Mucosa of descending colon (tissue), 3 donors: Measurements from ENCODE around the gene WAS. TPM values are rescaled to one million over a fixed set of nuclear protein-coding genes. Genes with fewer than 3 reads are reported as not detected.
A peak's percentile ranks its signal among the peaks of the same experiment; 100 is the strongest.
"Not testable (repeated sequence)": the region's sequence is repeated elsewhere in the genome, so short reads cannot be mapped to it uniquely, and the experiment has no call there.

Experiments
- ATAC-seq: fragments of 200-7000 bp; cut with Tn5 transposase; one replicate; pipeline ENCODE4 v1.9.1; 2020; ENCODE audit warnings: mild to moderate bottlenecking, moderate library complexity
- DNase-seq, 3 donors: peaks; one replicate each; pipeline ENCODE4 v3.0.0-alpha.2; 2020
- H3K36me3 ChIP-seq: fragments of 200-600 bp; one replicate; pipeline ENCODE4 v1.8.0; 2021; ENCODE audit warnings: low read depth, mild to moderate bottlenecking
- H3K4me1 ChIP-seq: fragments of 200-600 bp; one replicate; pipeline ENCODE4 v1.8.0; 2021; ENCODE audit warnings: low read depth, mild to moderate bottlenecking
- H3K4me3 ChIP-seq: fragments of 200-600 bp; one replicate; pipeline ENCODE4 v1.8.0; 2021; ENCODE audit warnings: mild to moderate bottlenecking
- H3K9me3 ChIP-seq: fragments of 200-600 bp; one replicate; pipeline ENCODE4 v1.8.0; 2021; ENCODE audit warnings: mild to moderate bottlenecking
- intact Hi-C, 2 donors: fragments of 100-400 bp; cut with DNase I in 1 of 2; cut with micrococcal nuclease in 1 of 2; formaldehyde crosslinking; loops; one replicate each; pipeline versions ENCODE4 v1.11.0 to v1.11.1; 2022; cut with DNase I, micrococcal nuclease
- total RNA-seq, 3 donors: library from RNA; stranded (reverse); fragmentation: NEBNext Ultra II Directional in 2 of 3; extraction: Animal tissue kit (Norgen Biotek cat#: 25700) in 2 of 3; gene quantifications; one replicate each; pipeline versions ENCODE4 v1.2.1 to v1.2.4, GENCODE V29; 2021 to 2023
- TF ChIP-seq, protein P1 (sequence below): fragments of 200-600 bp; IDR thresholded peaks from one replicate; pipeline ENCODE4 v1.8.0; 2022; ENCODE audit warnings: antibody characterized with exemption, mild to moderate bottlenecking
- donor health status: DM: no; HTN: no; CAD: no; lungs with moderate emphysema.
- donor health status: DM: no; HTN: no; CAD: no.
- donor health status: DM: no; HTN: yes; CAD: no.

The WAS gene
- total RNA-seq, 3 donors from 2014 or later: 4.4 to 8.6 (median 5.3) TPM

DNA sequence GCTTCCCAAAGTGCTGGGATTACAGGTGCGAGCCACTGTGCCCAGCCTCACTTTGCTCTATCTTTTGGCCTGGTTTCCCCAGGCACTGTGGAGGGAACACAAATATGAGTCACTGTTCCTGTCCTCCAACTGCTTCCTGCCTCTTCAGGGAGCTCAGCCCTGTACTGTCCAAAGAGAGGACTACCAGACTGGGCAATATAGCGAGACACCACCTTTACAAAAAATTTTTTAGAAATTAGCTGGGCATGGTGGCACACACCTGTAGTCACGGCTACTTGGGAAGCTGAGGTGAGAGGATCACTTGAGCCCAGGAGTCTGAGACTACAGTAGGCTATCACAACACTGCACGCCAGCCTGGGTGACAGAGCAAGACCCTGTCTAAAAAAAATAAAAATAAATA, 16.9 kb upstream of the WAS start:
- DNase-seq (no peak), ATAC-seq (no peak)
- TF ChIP-seq, protein P1, sequence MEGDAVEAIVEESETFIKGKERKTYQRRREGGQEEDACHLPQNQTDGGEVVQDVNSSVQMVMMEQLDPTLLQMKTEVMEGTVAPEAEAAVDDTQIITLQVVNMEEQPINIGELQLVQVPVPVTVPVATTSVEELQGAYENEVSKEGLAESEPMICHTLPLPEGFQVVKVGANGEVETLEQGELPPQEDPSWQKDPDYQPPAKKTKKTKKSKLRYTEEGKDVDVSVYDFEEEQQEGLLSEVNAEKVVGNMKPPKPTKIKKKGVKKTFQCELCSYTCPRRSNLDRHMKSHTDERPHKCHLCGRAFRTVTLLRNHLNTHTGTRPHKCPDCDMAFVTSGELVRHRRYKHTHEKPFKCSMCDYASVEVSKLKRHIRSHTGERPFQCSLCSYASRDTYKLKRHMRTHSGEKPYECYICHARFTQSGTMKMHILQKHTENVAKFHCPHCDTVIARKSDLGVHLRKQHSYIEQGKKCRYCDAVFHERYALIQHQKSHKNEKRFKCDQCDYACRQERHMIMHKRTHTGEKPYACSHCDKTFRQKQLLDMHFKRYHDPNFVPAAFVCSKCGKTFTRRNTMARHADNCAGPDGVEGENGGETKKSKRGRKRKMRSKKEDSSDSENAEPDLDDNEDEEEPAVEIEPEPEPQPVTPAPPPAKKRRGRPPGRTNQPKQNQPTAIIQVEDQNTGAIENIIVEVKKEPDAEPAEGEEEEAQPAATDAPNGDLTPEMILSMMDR: no peak
- H3K9me3 ChIP-seq: no peaks in the 10 kb centered on the region
- intact Hi-C loops: no loop called here
- no peaks in the 10 kb centered on the region for H3K36me3 ChIP-seq
- H3K4me1 ChIP-seq: no peaks in the 10 kb centered on the region
- H3K4me3 ChIP-seq: no peak overlapping the region

DNA sequence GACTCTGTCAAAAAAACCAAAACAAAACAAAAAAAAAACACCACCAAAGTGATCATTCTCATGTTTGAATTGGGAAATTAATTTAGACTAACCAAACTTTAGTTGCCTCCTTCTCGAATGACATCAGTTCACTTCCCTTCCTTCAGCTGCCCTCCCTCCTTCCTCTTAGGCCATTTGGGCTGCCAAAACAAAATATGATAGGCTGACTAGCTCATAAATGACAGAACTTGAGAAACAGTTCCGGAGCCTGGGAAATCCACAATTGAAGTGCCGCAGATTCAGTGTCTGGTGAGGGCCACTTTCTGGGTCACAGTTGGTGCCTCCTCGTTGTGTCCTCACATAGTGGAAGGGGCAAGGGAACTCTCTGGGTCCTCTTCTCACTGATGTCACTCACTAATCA, 16.1 kb upstream of the WAS start:
- no peaks in the 10 kb centered on the region for H3K4me1 ChIP-seq
- TF ChIP-seq, protein P1: no peak

DNA sequence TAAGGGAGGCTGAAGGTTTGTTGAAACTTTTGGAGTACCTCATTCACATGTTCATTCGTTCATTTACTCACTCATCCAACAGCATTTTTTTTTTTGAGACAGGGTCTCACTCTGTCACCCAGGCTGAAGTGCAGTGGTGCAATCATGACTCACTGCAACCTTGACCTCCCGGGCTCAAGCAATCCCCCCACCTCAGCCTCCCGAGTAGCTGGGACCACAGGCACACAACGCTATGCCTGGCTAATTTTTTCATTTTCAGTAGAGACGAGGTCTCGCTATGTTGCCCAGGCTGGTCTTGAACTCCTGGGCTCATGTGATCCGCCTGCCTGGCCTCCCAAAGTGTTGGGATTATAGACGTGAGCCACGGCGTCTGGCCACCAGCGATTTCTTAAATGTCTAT, 15.4 kb upstream of the WAS start:
- H3K4me1 ChIP-seq, H3K9me3 ChIP-seq, intact Hi-C loops, H3K36me3 ChIP-seq, H3K4me3 ChIP-seq, DNase-seq, ATAC-seq: not testable (repeated sequence)

More for the DNA sequence above, 16.1 kb upstream of the WAS start:
- Histone ChIP-seq H3K9me3 (no peaks in the 10 kb centered on the region), H3K36me3 (no peaks in the 10 kb centered on the region), H3K4me3 (no peak overlapping the region)
- ATAC-seq (no peak), DNase-seq (no peak)
- intact Hi-C loops: no loop called here

DNA sequence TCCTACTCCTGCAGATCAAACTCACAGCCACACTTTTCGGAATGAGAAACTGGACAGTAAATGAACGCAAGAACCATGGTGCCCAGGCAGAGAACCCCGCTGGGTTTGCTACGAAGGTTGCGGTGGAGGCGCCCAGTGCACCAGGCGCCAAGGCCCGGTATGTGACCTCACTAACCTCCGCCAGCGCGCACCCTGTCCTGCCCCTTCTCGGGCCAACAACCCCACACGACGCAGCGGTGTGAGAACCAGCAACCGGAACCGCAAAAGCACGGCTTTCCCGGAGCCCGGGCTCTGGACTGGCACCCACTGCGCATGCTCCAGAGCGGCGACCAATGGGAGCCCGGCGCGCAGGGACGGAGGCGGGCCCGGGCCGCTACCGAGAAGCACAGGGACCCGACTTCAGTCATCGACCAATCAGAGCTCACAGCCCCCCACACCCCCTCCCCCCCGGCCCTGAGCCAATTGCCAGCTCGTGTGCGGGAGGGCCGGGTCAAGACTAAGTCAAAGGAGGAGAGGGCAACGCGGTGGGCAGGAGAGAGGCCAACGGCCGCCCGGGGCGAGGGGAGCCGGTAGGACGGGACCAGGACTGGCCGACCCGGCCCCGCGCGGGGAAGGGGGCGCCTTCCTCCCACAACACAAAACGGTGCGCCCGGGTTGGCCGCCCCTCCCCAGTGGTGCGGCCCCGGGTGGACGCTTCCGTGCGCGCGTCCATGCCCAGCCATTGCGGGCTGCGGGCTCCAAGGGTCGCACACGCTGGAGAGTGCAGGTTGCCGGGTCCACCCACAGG, 7.3 kb upstream of the WAS start:
- Histone ChIP-seq H3K36me3 (no peaks in the 10 kb centered on the region), H3K4me1 (no peaks in the 10 kb centered on the region), H3K4me3 (peak overlapping the region; percentile 54), H3K9me3 (no peaks in the 10 kb centered on the region)
- intact Hi-C loops: no loop called here
- ATAC-seq (peak; percentile 97), DNase-seq (peak; percentile 86 to 93 (median 93))
- TF ChIP-seq, protein P1: no peak

DNA sequence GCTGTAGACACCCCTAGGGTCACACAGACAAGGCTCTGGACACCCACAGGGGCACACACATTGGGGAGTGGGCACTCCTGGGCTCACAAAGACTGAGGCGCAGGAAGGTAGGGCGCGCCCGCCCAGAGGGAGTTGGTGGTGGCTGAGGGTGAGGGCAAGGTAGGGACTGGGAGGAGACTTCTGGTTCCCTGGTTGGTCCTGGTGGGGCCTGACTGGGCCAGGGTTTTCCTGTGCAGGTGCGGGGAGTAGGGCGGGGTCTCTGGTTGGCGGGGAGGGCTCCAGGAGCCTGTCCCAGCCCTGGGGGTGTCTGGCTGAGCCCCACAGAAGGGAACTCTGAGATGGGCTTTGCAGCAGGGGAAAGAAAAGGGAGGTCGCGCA, 6.7 kb upstream of the WAS start:
- TF ChIP-seq, protein P1: no peak
- no peaks in the 10 kb centered on the region for H3K4me1 ChIP-seq
- no peaks in the 10 kb centered on the region for H3K9me3 ChIP-seq
- intact Hi-C loops: no loop called here
- peak overlapping the region; percentile 54 for H3K4me3 ChIP-seq
- DNase-seq (peak in 1 of 3 donors; percentile 53), ATAC-seq (peak; percentile 60)
- H3K36me3 ChIP-seq: no peaks in the 10 kb centered on the region

DNA sequence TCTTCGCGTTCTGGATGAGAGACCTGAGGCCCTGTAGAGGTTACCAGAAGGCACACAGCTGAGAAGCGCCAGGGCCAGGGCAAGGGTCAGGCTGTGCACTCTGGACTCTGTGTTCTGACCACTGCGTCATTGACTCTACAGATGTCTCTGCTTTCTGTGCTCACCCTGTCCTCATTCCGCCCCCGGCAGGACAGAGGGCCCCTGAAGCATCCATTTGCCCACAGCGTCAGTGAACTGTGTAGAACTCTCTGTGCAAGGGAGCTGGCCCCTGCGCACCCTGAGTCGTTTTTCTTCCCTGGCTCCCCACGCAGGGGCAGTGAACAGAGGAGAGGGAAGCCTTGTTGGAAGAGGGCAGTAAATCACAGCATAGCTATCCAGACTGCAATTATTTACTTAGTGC, 6.1 kb upstream of the WAS start:
- Histone ChIP-seq H3K36me3 (no peaks in the 10 kb centered on the region), H3K4me3 (no peak overlapping the region), H3K4me1 (no peaks in the 10 kb centered on the region), H3K9me3 (no peaks in the 10 kb centered on the region)
- TF ChIP-seq, protein P1: no peak
- intact Hi-C loops: no loop called here
- ATAC-seq: peak; percentile 39
- peak in 1 of 3 donors; percentile 40 for DNase-seq

DNA sequence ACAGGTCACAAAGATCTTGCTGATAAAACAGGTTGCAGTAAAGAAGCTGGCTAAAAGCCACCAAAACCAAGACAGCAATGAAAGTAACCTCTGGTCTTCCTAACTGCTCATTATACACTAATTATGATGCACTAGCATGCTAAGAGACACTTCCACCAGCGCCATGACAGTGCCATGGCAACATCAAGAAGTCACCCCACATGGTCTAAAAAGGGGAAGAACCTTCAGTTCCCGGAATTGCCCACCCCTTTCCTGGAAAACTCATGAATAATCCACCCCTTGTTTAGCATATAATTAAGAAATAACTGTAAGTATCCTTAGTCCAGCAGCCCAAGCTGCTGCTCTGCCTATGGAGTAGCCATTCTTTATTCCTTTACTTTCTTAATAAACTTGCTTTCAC, 3.1 kb upstream of the WAS start:
- intact Hi-C loops, DNase-seq, H3K36me3 ChIP-seq, ATAC-seq, H3K4me1 ChIP-seq, H3K9me3 ChIP-seq, H3K4me3 ChIP-seq: not testable (repeated sequence)

DNA sequence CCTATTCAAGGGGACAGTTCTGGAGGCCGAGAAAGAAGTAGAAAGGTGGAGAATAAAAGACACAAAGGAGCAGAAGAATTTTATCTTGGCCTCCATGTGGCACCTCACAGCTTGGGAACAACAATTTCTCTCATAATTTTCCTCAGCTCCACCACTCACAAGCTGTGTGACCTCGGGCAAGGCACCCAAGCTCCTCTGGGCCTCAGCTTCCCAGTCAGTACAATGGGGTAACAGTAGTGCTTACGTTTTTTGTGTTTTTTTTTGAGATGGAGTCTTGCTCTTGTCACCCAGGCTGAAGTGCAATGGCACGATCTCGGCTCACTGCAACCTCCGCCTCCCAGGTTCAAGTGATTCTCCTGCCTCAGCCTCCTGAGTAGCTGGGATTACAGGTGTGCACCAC, 2.7 kb upstream of the WAS start:
- intact Hi-C loops, DNase-seq, H3K9me3 ChIP-seq, H3K4me1 ChIP-seq, ATAC-seq, H3K36me3 ChIP-seq, H3K4me3 ChIP-seq: not testable (repeated sequence)
